Astrocyte (in vitro differentiated cells and primary cell): ENCODE results near the gene SOCS2. TPM values are rescaled to one million over a fixed set of nuclear protein-coding genes. Genes with fewer than 3 reads are reported as not detected.
A peak's percentile ranks its signal among the peaks of the same experiment; 100 is the strongest.

Source experiments
- DNase-seq: peaks from one replicate; pipeline ENCODE4 v3.0.0-alpha.2; 2010; ENCODE audit warnings: low read depth
- FAIRE-seq: peaks from 2 replicates; lab custom pipeline; 2011; peaks lifted over from hg19 to GRCh38; lab: Jason Lieb, UNC
- H2AFZ ChIP-seq: 2 replicates; pipeline ENCODE4 v1.6.0; 2012; ENCODE audit warnings: low read depth, low read length, inconsistent platforms
- H3K27ac ChIP-seq: 2 replicates; pipeline ENCODE4 v1.5.1; 2011; ENCODE audit warnings: low read depth, low read length, inconsistent platforms
- H3K27me3 ChIP-seq: 2 replicates; pipeline ENCODE4 v1.6.0; 2011; ENCODE audit warnings: low read length, inconsistent platforms; ENCODE audit not compliant: insufficient read depth
- H3K36me3 ChIP-seq: 2 replicates; pipeline ENCODE4 v1.5.1; 2011; ENCODE audit warnings: low read length, inconsistent platforms; ENCODE audit not compliant: insufficient read depth
- H3K4me1 ChIP-seq: 2 replicates; pipeline ENCODE4 v1.5.1; 2011; ENCODE audit warnings: low read length, inconsistent platforms; ENCODE audit not compliant: insufficient read depth
- H3K4me2 ChIP-seq: 2 replicates; pipeline ENCODE4 v1.6.0; 2012; ENCODE audit warnings: low read length, inconsistent platforms
- H3K4me3 ChIP-seq: 2 replicates; pipeline ENCODE4 v1.5.1; 2011; ENCODE audit warnings: low read depth, mild to moderate bottlenecking, low read length, inconsistent platforms; ENCODE audit not compliant: insufficient read depth
- H3K79me2 ChIP-seq: 2 replicates; pipeline ENCODE4 v1.6.0; 2012; ENCODE audit warnings: mild to moderate bottlenecking, low read length, inconsistent platforms; ENCODE audit not compliant: insufficient read depth
- H3K9ac ChIP-seq: 2 replicates; pipeline ENCODE4 v1.6.0; 2012; ENCODE audit warnings: mild to moderate bottlenecking, low read length, inconsistent platforms
- H3K9me3 ChIP-seq: 2 replicates; pipeline ENCODE4 v1.5.1; 2012; ENCODE audit warnings: low read depth, mild to moderate bottlenecking, low read length, inconsistent platforms; ENCODE audit not compliant: insufficient read depth
- H4K20me1 ChIP-seq: 2 replicates; pipeline ENCODE4 v1.6.0; 2012; ENCODE audit warnings: low read length, inconsistent platforms; ENCODE audit not compliant: insufficient read depth
- H3K27ac Mint-ChIP-seq: one replicate; pipeline ENCODE4 v1.8.0; 2021; ENCODE audit warnings: mild to moderate bottlenecking, mixed read lengths; ENCODE audit not compliant: unreplicated experiment
- H3K27me3 Mint-ChIP-seq: one replicate; pipeline ENCODE4 v1.8.0; 2021; ENCODE audit warnings: low read depth, mixed read lengths; ENCODE audit not compliant: unreplicated experiment
- H3K36me3 Mint-ChIP-seq: one replicate; pipeline ENCODE4 v1.8.0; 2021; ENCODE audit warnings: low read depth, mixed read lengths; ENCODE audit not compliant: unreplicated experiment
- H3K4me1 Mint-ChIP-seq: one replicate; pipeline ENCODE4 v1.8.0; 2021; ENCODE audit warnings: low read depth, mixed read lengths; ENCODE audit not compliant: unreplicated experiment
- H3K4me3 Mint-ChIP-seq: one replicate; pipeline ENCODE4 v1.8.0; 2021; ENCODE audit warnings: mild to moderate bottlenecking, moderate library complexity, mixed read lengths; ENCODE audit not compliant: unreplicated experiment
- H3K9me3 Mint-ChIP-seq: one replicate; pipeline ENCODE4 v1.8.0; 2021; ENCODE audit warnings: mild to moderate bottlenecking, mixed read lengths; ENCODE audit not compliant: unreplicated experiment
- EZH2 ChIP-seq: IDR thresholded peaks from 2 replicates; pipeline ENCODE4 v1.6.1; 2012; ENCODE audit warnings: mild to moderate bottlenecking, low read length, inconsistent platforms; ENCODE audit not compliant: insufficient read depth
- total RNA-seq: library from RNA; stranded (reverse); gene quantifications from 2 replicates; pipeline ENCODE4 v1.2.1, GENCODE V29; 2021

Gene SOCS2
- total RNA-seq, 1 donor from 2014 or later = 6.4 TPM

DNA sequence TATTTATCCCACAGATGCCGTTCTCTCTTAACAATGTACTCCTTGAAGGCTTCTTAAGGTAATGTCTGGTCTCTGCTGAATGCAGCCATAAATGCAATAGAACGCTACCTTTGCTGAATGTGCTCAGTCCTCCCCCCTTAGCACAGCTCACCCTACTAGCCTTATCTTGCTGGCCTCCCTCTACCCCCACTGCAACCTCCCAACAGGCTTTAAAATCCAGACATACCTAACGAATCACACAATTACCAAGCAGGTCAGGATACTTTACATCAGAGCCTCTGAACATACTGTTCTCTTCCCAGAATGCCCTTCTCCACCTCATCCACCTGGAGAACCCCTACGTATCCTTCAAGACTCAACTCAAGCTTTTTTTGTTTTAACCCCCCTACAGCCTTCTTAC, 53.7 kb downstream of the SOCS2 start:
- no peak overlapping the region for H3K4me3 Mint-ChIP-seq
- H3K9me3 Mint-ChIP-seq = peaks cover 14% of the 10 kb centered on the region
- Histone ChIP-seq H3K79me2 (no peaks in the 10 kb centered on the region), H3K36me3 (no peaks in the 10 kb centered on the region), H3K27me3 (no peaks in the 10 kb centered on the region), H3K4me3 (no peak overlapping the region), H3K4me1 (peaks cover 30% of the 10 kb centered on the region), H3K9ac (no peak overlapping the region), H3K27ac (peak overlapping the region; percentile 98), H3K9me3 (no peaks in the 10 kb centered on the region), H4K20me1 (no peaks in the 10 kb centered on the region), H2AFZ (no peak overlapping the region), H3K4me2 (no peak overlapping the region)
- no peak for FAIRE-seq
- peak; percentile 64 for DNase-seq
- H3K4me1 Mint-ChIP-seq = peaks cover 17% of the 10 kb centered on the region
- no peak for TF ChIP-seq EZH2
- no peaks in the 10 kb centered on the region for H3K27me3 Mint-ChIP-seq
- peak overlapping the region; percentile 48 for H3K27ac Mint-ChIP-seq
- H3K36me3 Mint-ChIP-seq = no peaks in the 10 kb centered on the region

Other genes starting within 250 kb of the SOCS2 start
- 54.8 and 60.2 TPM in 2 replicates for gene NUDT4, start 194.8 kb upstream of the SOCS2 start, total RNA-seq
- 113 and 129 TPM in 2 replicates for gene UBE2N, start 130.7 kb upstream of the SOCS2 start, total RNA-seq
- gene MRPL42, start 105.2 kb upstream of the SOCS2 start, total RNA-seq = 65.6 and 73.8 TPM in 2 replicates
- gene CRADD, start 104.7 kb downstream of the SOCS2 start, total RNA-seq = 7.6 and 8.8 TPM in 2 replicates